Upper lobe of right lung (tissue), 1 donor: ENCODE measurements around the gene RASSF6. TPM values are rescaled to one million over a fixed set of nuclear protein-coding genes. Genes with fewer than 3 reads are reported as not detected.
"Not testable (repeated sequence)": the region's sequence is repeated elsewhere in the genome, so short reads cannot be mapped to it uniquely, and the experiment has no call there.

ENCODE experiments used
- ATAC-seq: fragments of 200-7000 bp; cut with Tn5 transposase; one replicate; pipeline ENCODE4 v1.9.1; 2020; ENCODE audit warnings: mild to moderate bottlenecking, moderate library complexity
- DNase-seq: peaks from one replicate; pipeline ENCODE4 v3.0.0-alpha.2; 2020
- H3K27ac ChIP-seq: fragments of 200-600 bp; one replicate; pipeline ENCODE4 v1.8.0; 2022
- H3K27me3 ChIP-seq: fragments of 200-600 bp; one replicate; pipeline ENCODE4 v1.8.0; 2022; ENCODE audit warnings: mild to moderate bottlenecking
- H3K36me3 ChIP-seq: fragments of 200-600 bp; one replicate; pipeline ENCODE4 v1.8.0; 2022
- H3K4me1 ChIP-seq: fragments of 200-600 bp; one replicate; pipeline ENCODE4 v1.8.0; 2022
- H3K4me3 ChIP-seq: fragments of 200-600 bp; one replicate; pipeline ENCODE4 v1.8.0; 2022; ENCODE audit warnings: mild to moderate bottlenecking
- H3K9me3 ChIP-seq: fragments of 200-600 bp; one replicate; pipeline ENCODE4 v1.8.0; 2022
- CTCF ChIP-seq: fragments of 200-600 bp; IDR thresholded peaks from one replicate; pipeline ENCODE4 v1.8.0; 2022; ENCODE audit warnings: antibody characterized with exemption
- intact Hi-C: fragments of 100-400 bp; cut with DNase I; formaldehyde crosslinking; loops from one replicate; pipeline ENCODE4 v1.11.0; 2022
- total RNA-seq: library from RNA; stranded (reverse); fragmentation: NEBNext Ultra II Directional; extraction: Animal tissue kit (Norgen Biotek cat#: 25700); gene quantifications from one replicate; pipeline ENCODE4 v1.2.1, GENCODE V29; 2021
- donor health status: DM: no; HTN: yes; CAD: no; lungs with severe emphysema.

Gene RASSF6
- total RNA-seq, 1 donor from 2014 or later: 3.1 TPM

- DNase-seq (no peak), ATAC-seq (no peak)
- no peaks in the 10 kb centered on the region for H3K4me1 ChIP-seq
Observed at GRCh38 chr4:73603271-73603710, 16.9 kb downstream of the RASSF6 start.

GRCh38 chr4:73600954-73601353 lies 19.3 kb downstream of the RASSF6 start:
- DNase-seq (no peak), ATAC-seq (peak; percentile 23)
- H3K27ac ChIP-seq: no peak overlapping the region
- H3K27me3 ChIP-seq: no peaks in the 10 kb centered on the region
- no peaks in the 10 kb centered on the region for H3K4me1 ChIP-seq
- no peaks in the 10 kb centered on the region for H3K36me3 ChIP-seq
- no peak overlapping the region for H3K4me3 ChIP-seq
- no peaks in the 10 kb centered on the region for H3K9me3 ChIP-seq
- no peak for TF ChIP-seq CTCF
- intact Hi-C loops: no loop called here

More at GRCh38 chr4:73603271-73603710, 16.9 kb downstream of the RASSF6 start:
- H3K36me3 ChIP-seq: no peaks in the 10 kb centered on the region
- H3K4me3 ChIP-seq: no peak overlapping the region
- no peaks in the 10 kb centered on the region for H3K9me3 ChIP-seq
- intact Hi-C loops: no loop called here
- TF ChIP-seq CTCF: no peak
- no peak overlapping the region for H3K27ac ChIP-seq
- no peaks in the 10 kb centered on the region for H3K27me3 ChIP-seq

- peak; percentile 33 for ATAC-seq
- Histone ChIP-seq H3K27me3 (no peaks in the 10 kb centered on the region), H3K4me3 (no peak overlapping the region), H3K4me1 (no peaks in the 10 kb centered on the region), H3K36me3 (no peaks in the 10 kb centered on the region), H3K27ac (no peak overlapping the region), H3K9me3 (no peaks in the 10 kb centered on the region)
- TF ChIP-seq CTCF: no peak
- no peak for DNase-seq
- intact Hi-C loops: no loop called here
Observed at GRCh38 chr4:73599182-73599581, 21.1 kb downstream of the RASSF6 start.

- Histone ChIP-seq H3K36me3 (no peaks in the 10 kb centered on the region), H3K27ac (no peak overlapping the region), H3K4me1 (no peaks in the 10 kb centered on the region), H3K27me3 (no peaks in the 10 kb centered on the region), H3K9me3 (no peaks in the 10 kb centered on the region), H3K4me3 (no peak overlapping the region)
- TF ChIP-seq CTCF: no peak
- intact Hi-C loops: no loop called here
- ATAC-seq: no peak
- no peak for DNase-seq
Observed at GRCh38 chr4:73597594-73597993, 22.6 kb downstream of the RASSF6 start.

GRCh38 chr4:73597183-73597582 lies 23.1 kb downstream of the RASSF6 start:
- intact Hi-C loops, H3K27ac ChIP-seq, DNase-seq, H3K4me1 ChIP-seq, ATAC-seq, H3K27me3 ChIP-seq, H3K4me3 ChIP-seq, H3K9me3 ChIP-seq, H3K36me3 ChIP-seq: not testable (repeated sequence)

GRCh38 chr4:73596001-73596400 lies 24.2 kb downstream of the RASSF6 start:
- Histone ChIP-seq H3K36me3 (no peaks in the 10 kb centered on the region), H3K4me1 (no peaks in the 10 kb centered on the region), H3K4me3 (no peak overlapping the region), H3K9me3 (no peaks in the 10 kb centered on the region), H3K27me3 (no peaks in the 10 kb centered on the region), H3K27ac (no peak overlapping the region)
- DNase-seq (no peak), ATAC-seq (no peak)
- no peak for TF ChIP-seq CTCF
- intact Hi-C loops: no loop called here
